Measurements from ENCODE around the gene ARSB.

DNA sequence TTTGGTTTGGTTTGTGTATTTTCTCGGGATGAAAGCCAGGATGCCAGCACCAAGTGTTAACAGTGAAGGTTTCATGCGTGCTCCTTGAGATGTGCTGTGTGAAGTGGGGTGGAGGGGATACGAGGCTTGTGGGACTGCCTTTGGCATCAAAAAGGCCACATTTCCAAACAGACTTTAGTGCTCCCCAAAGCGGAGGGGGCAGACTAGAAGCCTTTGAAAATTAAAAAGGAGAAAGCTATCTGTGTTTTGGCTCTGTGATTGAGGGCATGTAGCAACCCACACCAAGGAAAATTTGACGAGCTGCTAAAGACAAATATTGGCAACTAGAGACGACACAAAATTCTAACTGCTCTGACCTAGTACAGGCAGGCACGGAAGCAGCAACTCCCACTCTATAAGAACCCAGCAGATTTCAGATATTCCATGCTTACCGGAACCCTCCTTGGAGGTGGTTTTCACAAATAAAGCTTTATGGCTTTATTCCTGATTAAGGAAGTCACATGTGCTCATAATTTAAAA lies 154.5 kb downstream of the ARSB start:
- TF ChIP-seq, protein P1, sequence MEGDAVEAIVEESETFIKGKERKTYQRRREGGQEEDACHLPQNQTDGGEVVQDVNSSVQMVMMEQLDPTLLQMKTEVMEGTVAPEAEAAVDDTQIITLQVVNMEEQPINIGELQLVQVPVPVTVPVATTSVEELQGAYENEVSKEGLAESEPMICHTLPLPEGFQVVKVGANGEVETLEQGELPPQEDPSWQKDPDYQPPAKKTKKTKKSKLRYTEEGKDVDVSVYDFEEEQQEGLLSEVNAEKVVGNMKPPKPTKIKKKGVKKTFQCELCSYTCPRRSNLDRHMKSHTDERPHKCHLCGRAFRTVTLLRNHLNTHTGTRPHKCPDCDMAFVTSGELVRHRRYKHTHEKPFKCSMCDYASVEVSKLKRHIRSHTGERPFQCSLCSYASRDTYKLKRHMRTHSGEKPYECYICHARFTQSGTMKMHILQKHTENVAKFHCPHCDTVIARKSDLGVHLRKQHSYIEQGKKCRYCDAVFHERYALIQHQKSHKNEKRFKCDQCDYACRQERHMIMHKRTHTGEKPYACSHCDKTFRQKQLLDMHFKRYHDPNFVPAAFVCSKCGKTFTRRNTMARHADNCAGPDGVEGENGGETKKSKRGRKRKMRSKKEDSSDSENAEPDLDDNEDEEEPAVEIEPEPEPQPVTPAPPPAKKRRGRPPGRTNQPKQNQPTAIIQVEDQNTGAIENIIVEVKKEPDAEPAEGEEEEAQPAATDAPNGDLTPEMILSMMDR (conservative IDR thresholded peaks at IDR 0.05; ENCODE audit: low read length), result no peak
- TF ChIP-seq EZH2phosphoT487 (IDR thresholded peaks at IDR 0.05; ENCODE audit: borderline replicate concordance, low read depth, low read length), result no peak

Measured in OCI-LY7 (cell line).